Lower leg skin (tissue), 3 donors: ENCODE measurements around the gene LYPLA2.
"Not testable (repeated sequence)": the region's sequence is repeated elsewhere in the genome, so short reads cannot be mapped to it uniquely, and the experiment has no call there.

ENCODE experiments used
- CTCF ChIP-seq, 3 donors: fragments of 450-650 bp; IDR thresholded peaks; one replicate each; pipeline ENCODE4 v1.5.1; 2016; ENCODE audit warnings: antibody characterized with exemption in 3 of 3, mild to moderate bottlenecking in 3 of 3, moderate library complexity in 2 of 3
- POLR2A ChIP-seq, 2 donors: fragments of 450-650 bp; IDR thresholded peaks; one replicate each; pipeline ENCODE4 v1.6.1; 2016 to 2017; ENCODE audit warnings: antibody characterized with exemption in 2 of 2, mild to moderate bottlenecking in 1 of 2, moderate library complexity in 1 of 2

GRCh38 chr1:23783141-23783540 is 7.8 kb upstream of the LYPLA2 start:
- TF ChIP-seq CTCF, POLR2A (IDR thresholded peaks at IDR 0.05): not testable (repeated sequence)
